ENCODE measurements around the gene ME3.
"Not testable (repeated sequence)": the region's sequence is repeated elsewhere in the genome, so short reads cannot be mapped to it uniquely, and the experiment has no call there.

ME3 gene

DNA sequence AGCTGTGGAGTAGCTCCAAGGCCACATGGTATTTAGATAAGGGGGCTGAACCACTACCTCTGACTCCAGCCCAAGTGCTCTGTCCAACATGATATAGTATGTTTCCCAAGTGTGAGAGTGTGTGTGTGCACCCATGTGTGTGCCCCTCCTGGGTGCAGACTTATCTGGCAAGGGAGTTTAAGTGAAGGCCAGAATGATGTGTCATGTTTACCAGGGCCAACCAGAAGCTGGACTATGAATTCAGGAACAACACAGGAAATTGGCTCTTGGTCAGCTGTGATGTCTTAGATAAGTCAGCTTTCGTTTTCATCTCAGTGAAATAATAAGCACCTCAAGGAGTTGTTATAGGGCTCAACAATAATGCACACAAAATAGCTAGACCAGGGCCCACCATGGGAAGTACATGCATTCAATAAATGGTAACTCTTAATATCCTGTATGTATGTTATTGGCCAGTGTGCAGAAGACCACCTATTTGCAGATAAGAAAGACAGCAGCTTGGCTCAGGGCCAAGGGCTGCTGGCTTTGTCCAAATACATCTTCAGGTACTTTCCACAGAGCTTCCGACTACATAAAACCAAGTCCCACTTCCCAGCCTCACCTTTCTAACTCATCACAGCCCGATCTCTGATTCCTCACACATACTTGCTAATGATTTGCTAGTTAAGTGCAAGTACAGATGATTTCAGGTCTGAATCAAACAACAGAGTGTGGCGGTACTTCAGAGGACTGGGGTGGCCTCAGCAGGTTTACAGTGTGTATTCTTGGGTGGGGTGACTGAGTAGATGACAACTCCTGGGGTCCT is 120.9 kb downstream of the ME3 start:
- no peak for DNase-seq

DNA sequence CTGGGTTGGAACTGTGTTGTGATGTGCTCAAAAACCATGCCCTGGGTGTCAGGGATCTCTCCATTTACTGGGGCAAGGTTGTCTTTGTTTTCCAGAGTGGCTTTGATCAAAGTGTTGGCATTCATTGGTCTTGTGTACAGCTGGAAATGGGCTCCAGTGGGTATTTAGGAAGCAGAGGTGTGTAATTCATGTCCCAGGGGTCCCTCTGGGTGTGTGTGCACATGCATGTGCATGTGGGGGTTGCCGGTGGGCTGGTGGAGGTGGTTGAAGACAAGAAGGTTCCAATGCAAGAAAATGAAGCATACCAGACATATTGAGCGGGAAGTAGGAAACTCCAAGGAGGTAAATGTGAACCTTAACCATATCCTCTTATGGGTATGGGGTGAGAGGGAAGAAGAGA is 121.7 kb downstream of the ME3 start:
- no peak for DNase-seq

DNA sequence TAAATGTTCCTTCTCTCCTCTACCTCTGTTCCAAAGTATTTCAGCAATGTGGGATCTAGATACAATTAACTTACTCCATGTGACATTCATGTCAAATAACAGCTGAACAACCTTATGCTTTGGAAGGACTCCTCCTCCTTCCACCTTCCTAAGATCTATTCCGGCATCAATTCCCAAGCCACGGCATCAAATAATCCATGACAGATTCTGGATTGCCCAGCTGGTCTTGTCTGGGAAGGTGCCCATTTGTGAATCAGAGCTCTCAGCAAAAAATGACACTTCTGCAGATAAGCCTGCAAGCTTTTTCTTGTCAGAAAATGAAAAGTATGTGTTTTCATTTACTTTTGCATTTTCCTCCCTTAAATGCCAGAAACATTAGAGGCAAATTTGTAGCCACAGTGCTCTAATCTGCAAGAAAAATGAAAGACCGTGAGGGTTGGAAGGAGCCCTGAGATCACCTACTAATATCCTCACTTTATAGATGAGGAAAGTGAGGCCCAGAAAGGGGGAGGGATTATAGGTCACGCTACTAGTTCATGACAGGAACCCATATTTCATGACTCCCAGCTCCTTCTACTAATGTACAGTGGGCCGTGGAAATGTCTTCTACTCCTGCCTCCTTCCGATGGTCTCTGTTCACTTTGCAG is 124.0 kb downstream of the ME3 start:
- no peak for DNase-seq

GRCh38 chr11:86547727-86548126 is 124.7 kb downstream of the ME3 start:
- no peak for DNase-seq

DNA sequence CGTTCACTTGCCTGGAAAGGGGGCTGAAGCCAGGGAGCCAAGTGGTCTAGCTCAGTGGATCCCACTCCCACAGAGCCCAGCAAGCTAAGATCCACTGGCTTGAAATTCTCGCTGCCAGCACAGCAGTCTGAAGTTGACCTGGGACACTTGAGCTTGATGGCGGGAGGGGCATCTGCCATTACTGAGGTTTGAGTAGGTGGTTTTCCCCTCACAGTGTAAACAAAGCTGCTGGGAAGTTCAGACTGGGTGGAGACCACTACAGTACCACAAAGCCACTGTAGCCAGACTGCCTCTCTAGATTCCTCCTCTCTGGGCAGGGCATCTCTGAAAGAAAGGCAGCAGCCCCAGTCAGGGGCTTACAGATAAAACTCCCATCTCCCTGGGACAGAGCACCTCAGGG is 131.1 kb downstream of the ME3 start:
- not testable (repeated sequence) for DNase-seq

DNA sequence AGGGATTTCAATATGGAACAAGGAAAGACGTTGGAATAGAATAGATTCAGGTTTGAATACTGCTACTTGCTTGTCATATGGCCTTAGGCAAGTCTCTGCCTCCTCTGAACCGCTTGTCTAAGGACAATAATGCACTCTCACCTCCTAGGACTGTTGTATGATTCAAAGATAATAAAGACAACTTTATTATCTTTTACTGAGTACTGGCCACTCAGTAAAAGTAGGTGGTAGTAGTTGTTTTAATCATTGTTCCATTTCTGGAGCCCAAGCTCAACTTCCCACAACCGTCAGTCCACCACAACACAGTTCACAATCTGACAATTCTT is 134.2 kb downstream of the ME3 start:
- DNase-seq: no peak

- no peak for DNase-seq
These were observed 134.7 kb downstream of the ME3 start for GRCh38 chr11:86537541-86538222.

GRCh38 chr11:86535773-86536172 is 136.6 kb downstream of the ME3 start:
- DNase-seq: no peak

- no peak for DNase-seq
These were observed 147.6 kb downstream of the ME3 start for GRCh38 chr11:86524620-86525352.

- DNase-seq: no peak
These were observed 148.4 kb downstream of the ME3 start for GRCh38 chr11:86523738-86524619.

- DNase-seq: not testable (repeated sequence)
These were observed 149.9 kb downstream of the ME3 start for GRCh38 chr11:86522512-86522911.

GRCh38 chr11:86519064-86519911 is 153.1 kb downstream of the ME3 start:
- no peak for DNase-seq

- DNase-seq: no peak
These were observed 154.2 kb downstream of the ME3 start for GRCh38 chr11:86518211-86518610.

GRCh38 chr11:86517557-86517956 is 154.9 kb downstream of the ME3 start:
- no peak for DNase-seq

- no peak for DNase-seq
These were observed 156.9 kb downstream of the ME3 start for GRCh38 chr11:86515297-86516094.

DNA sequence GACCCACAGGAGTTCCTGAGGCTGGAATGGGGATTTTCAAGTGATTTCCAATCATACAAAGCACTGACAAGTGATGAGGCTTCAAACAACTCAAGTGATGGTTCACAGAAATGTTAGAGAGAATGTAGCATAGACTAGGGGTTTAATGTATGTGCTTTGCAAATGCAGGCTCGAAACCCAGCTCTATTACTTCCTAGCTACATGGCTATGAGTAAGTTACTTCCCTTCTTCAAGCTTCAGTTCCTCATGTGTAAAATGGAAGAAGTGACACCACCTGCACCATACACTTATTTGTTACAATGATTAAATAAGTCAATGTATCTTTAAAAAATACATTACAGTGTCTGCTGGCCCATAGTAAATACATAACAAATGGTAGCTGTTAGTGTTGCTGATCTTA is 158.0 kb downstream of the ME3 start:
- DNase-seq: no peak

GRCh38 chr11:86513746-86514373 is 158.6 kb downstream of the ME3 start:
- DNase-seq: no peak

DNA sequence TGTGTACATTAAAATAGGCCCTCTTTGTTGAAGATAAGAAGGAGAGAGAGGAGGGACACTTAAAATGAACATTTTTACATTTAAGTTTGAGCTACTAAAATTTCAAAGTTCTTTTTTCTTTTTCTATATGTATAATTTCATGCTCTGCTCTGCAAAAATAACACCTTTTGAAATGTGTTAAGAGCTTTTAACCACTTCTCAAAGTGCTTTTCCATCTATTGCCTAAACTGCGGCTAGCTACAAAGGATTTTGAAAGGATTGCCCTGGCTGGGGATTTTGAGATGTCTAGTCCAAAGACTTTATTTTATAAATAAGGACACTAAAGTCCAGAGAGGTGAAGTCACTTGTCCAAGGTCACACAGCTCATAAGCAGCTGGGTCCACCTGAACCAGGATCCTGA is 159.3 kb downstream of the ME3 start:
- no peak for DNase-seq

GRCh38 chr11:86511086-86511551 is 161.3 kb downstream of the ME3 start:
- no peak for DNase-seq

GRCh38 chr11:86510674-86511073 is 161.7 kb downstream of the ME3 start:
- DNase-seq: no peak

Data from NCI-H510A (cell line).